ENCODE data around the gene ANK3.

ANK3 gene

GRCh38 chr10:60389413-60390025 is at the start of gene ANK3:
ANK3 (minus strand) TSS chr10:60389875; CDS start chr10:60389538, 337 bp downstream.
- no peak for DNase-seq (ENCODE audit: low spot score)

GRCh38 chr10:60434418-60435046 is 44.9 kb upstream of the ANK3 start:
- DNase-seq (ENCODE audit: low spot score): peak; percentile 15

GRCh38 chr10:60433684-60434083 is 44.0 kb upstream of the ANK3 start:
- no peak for DNase-seq (ENCODE audit: low spot score)

GRCh38 chr10:60430836-60431597 is 41.3 kb upstream of the ANK3 start:
- no peak for DNase-seq (ENCODE audit: low spot score)

GRCh38 chr10:60430017-60430416 is 40.3 kb upstream of the ANK3 start:
- no peak for DNase-seq (ENCODE audit: low spot score)

GRCh38 chr10:60429084-60429849 is 39.6 kb upstream of the ANK3 start:
- DNase-seq (ENCODE audit: low spot score): no peak

GRCh38 chr10:60428387-60428737 is 38.7 kb upstream of the ANK3 start:
- DNase-seq (ENCODE audit: low spot score): no peak

- DNase-seq (ENCODE audit: low spot score): no peak
Observed at GRCh38 chr10:60427709-60428386, 38.2 kb upstream of the ANK3 start.

- DNase-seq (ENCODE audit: low spot score): no peak
Observed at GRCh38 chr10:60427148-60427547, 37.5 kb upstream of the ANK3 start.

GRCh38 chr10:60426425-60426824 is 36.8 kb upstream of the ANK3 start:
- no peak for DNase-seq (ENCODE audit: low spot score)

- DNase-seq (ENCODE audit: low spot score): no peak
Observed at GRCh38 chr10:60425392-60426110, 35.9 kb upstream of the ANK3 start.

- DNase-seq (ENCODE audit: low spot score): no peak
Observed at GRCh38 chr10:60424971-60425370, 35.3 kb upstream of the ANK3 start.

- DNase-seq (ENCODE audit: low spot score): no peak
Observed at GRCh38 chr10:60423920-60424319, 34.2 kb upstream of the ANK3 start.

GRCh38 chr10:60422809-60423208 is 33.1 kb upstream of the ANK3 start:
- peak; percentile 23 for DNase-seq (ENCODE audit: low spot score)

- DNase-seq (ENCODE audit: low spot score): no peak
Observed at GRCh38 chr10:60420991-60421894, 31.6 kb upstream of the ANK3 start.

- DNase-seq (ENCODE audit: low spot score): no peak
Observed at GRCh38 chr10:60419249-60419648, 29.6 kb upstream of the ANK3 start.

- DNase-seq (ENCODE audit: low spot score): no peak
Observed at GRCh38 chr10:60417901-60418300, 28.2 kb upstream of the ANK3 start.

GRCh38 chr10:60417024-60417423 is 27.3 kb upstream of the ANK3 start:
- DNase-seq (ENCODE audit: low spot score): no peak

GRCh38 chr10:60414877-60415585 is 25.4 kb upstream of the ANK3 start:
- no peak for DNase-seq (ENCODE audit: low spot score)

- DNase-seq (ENCODE audit: low spot score): no peak
Observed at GRCh38 chr10:60414111-60414510, 24.4 kb upstream of the ANK3 start.

All from HuH-7 (cell line).